KMS-11 (cell line): ENCODE data around the gene SLC35G3.
"Not testable (repeated sequence)": the region's sequence is repeated elsewhere in the genome, so short reads cannot be mapped to it uniquely, and the experiment has no call there.

Source experiments
- H2AFZ ChIP-seq: fragments of 200-600 bp; sonication (generic); 2 replicates; pipeline ENCODE4 v1.6.1; 2016; ENCODE audit warnings: antibody characterized with exemption, mixed run types, low read depth
- H3K27ac ChIP-seq: fragments of 200-600 bp; sonication (generic); 2 replicates; pipeline ENCODE4 v1.6.1; 2016; ENCODE audit warnings: mild to moderate bottlenecking, mixed run types
- H3K27me3 ChIP-seq: fragments of 200-600 bp; sonication (generic); 2 replicates; pipeline ENCODE4 v1.6.1; 2017; ENCODE audit warnings: mild to moderate bottlenecking, low read depth, mixed run types, moderate library complexity; ENCODE audit not compliant: insufficient read depth
- H3K36me3 ChIP-seq: fragments of 200-600 bp; sonication (generic); 2 replicates; pipeline ENCODE4 v1.6.1; 2017; ENCODE audit warnings: mild to moderate bottlenecking, mixed run types; ENCODE audit not compliant: insufficient read depth
- H3K4me1 ChIP-seq: fragments of 200-600 bp; sonication (generic); 2 replicates; pipeline ENCODE4 v1.6.1; 2016; ENCODE audit warnings: mild to moderate bottlenecking, low read depth, mixed run types; ENCODE audit not compliant: poor library complexity, severe bottlenecking
- H3K4me2 ChIP-seq: fragments of 200-600 bp; sonication (generic); 2 replicates; pipeline ENCODE4 v1.7.0; 2016; ENCODE audit warnings: mild to moderate bottlenecking, mixed run types
- H3K4me3 ChIP-seq: fragments of 200-600 bp; sonication (generic); IDR thresholded peaks from 2 replicates; pipeline ENCODE4 v1.6.1; 2017; ENCODE audit warnings: low read depth, low read length, mixed read lengths; ENCODE audit not compliant: insufficient read depth
- H3K79me2 ChIP-seq: fragments of 200-600 bp; sonication (generic); 2 replicates; pipeline ENCODE4 v1.6.1; 2016; ENCODE audit warnings: low read depth, mixed run types; ENCODE audit not compliant: insufficient read depth
- H3K9ac ChIP-seq: fragments of 200-600 bp; sonication (generic); 2 replicates; pipeline ENCODE4 v1.6.1; 2016; ENCODE audit warnings: mild to moderate bottlenecking, mixed run types
- H4K20me1 ChIP-seq: fragments of 200-600 bp; sonication (generic); 2 replicates; pipeline ENCODE4 v1.6.1; 2016; ENCODE audit warnings: mild to moderate bottlenecking, mixed run types; ENCODE audit not compliant: insufficient read depth
- TF ChIP-seq, protein P1 (sequence below): fragments of 200-600 bp; sonication (generic); conservative IDR thresholded peaks from 2 replicates; pipeline ENCODE4 v1.6.1; 2017; ENCODE audit warnings: low read depth, mild to moderate bottlenecking, antibody characterized with exemption, low read length, moderate library complexity, mixed read lengths

The SLC35G3 gene

DNA sequence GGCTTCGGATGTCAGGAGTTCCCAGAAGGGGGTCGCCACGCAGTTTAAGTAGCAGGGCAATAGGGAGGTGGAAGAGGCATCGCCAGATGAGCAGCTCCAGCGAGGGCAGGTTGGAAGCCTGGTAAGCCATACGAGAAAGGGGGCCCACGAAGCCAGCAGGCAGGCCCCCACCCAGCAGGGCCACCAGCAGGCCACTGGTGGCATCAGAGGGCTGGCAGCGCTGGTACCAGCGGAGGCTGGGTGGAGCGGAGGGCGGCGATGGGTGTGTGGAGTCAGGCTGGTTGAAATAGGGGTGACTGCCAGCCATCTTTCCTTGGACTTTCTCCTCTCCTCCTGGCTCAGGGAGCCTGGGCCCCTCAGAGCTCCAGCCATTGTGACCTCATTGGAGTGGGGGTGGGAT lies at the start of gene SLC35G3:
Gene SLC35G3, minus strand, starts transcription at position 393 of the 400 bp plus-strand sequence. Its CDS starts 86 bp downstream, at position 307.
- not testable (repeated sequence) for H2AFZ ChIP-seq, H4K20me1 ChIP-seq, H3K27me3 ChIP-seq, H3K4me1 ChIP-seq, H3K9ac ChIP-seq, H3K36me3 ChIP-seq, H3K4me2 ChIP-seq, H3K4me3 ChIP-seq, H3K27ac ChIP-seq, H3K79me2 ChIP-seq

GRCh38 chr17:35243561-35244340 lies 49.6 kb upstream of the SLC35G3 start:
- TF ChIP-seq, protein P1, sequence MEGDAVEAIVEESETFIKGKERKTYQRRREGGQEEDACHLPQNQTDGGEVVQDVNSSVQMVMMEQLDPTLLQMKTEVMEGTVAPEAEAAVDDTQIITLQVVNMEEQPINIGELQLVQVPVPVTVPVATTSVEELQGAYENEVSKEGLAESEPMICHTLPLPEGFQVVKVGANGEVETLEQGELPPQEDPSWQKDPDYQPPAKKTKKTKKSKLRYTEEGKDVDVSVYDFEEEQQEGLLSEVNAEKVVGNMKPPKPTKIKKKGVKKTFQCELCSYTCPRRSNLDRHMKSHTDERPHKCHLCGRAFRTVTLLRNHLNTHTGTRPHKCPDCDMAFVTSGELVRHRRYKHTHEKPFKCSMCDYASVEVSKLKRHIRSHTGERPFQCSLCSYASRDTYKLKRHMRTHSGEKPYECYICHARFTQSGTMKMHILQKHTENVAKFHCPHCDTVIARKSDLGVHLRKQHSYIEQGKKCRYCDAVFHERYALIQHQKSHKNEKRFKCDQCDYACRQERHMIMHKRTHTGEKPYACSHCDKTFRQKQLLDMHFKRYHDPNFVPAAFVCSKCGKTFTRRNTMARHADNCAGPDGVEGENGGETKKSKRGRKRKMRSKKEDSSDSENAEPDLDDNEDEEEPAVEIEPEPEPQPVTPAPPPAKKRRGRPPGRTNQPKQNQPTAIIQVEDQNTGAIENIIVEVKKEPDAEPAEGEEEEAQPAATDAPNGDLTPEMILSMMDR = no peak
- H3K27ac ChIP-seq = no peak overlapping the region
- peak overlapping the region; percentile 76 for H2AFZ ChIP-seq
- H3K79me2 ChIP-seq = no peaks in the 10 kb centered on the region
- H3K4me3 ChIP-seq = no peak overlapping the region
- H3K27me3 ChIP-seq = no peaks in the 10 kb centered on the region
- no peak overlapping the region for H3K9ac ChIP-seq
- H3K36me3 ChIP-seq = no peaks in the 10 kb centered on the region
- H3K4me1 ChIP-seq = peaks cover 29% of the 10 kb centered on the region
- no peaks in the 10 kb centered on the region for H4K20me1 ChIP-seq
- H3K4me2 ChIP-seq = peak overlapping the region; percentile 96

DNA sequence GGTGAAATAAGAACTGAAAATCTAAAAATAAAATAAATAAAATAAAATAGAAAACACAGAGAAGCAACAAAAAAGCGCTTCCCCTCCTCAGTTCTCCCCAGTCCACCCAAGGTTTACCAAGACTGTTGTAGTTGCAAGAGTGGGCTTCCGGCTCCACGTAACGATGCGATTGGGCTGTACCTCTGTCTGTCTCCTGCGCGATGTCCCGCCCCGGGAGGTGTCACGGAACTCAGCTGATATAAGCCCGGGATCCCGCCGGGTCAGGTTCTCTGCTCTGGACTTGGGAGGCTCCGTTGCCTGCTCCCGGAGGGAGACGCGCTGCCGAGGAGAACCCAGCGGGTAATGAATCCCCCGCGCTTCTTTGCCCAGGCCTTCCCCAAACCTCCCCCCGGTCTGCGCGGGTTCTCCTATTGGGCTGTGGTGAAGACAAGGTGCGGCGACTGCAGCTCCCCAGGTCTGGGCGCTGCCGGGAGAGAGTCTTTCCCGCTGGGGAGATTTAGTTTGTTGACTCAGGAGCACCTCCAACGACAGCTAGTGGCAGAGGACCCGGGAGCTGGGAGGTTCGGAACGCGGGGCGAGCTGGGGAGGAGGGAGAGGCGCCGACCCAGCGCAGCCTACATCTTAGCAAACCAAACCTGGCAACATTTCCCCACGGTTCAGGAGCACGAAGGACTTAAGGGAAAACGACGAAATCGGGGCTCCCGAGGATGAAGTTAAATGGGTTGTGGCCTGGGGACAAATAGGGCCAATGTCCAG lies 48.8 kb upstream of the SLC35G3 start, which contains the start of gene SLFN5:
Gene SLFN5, plus strand, starts transcription at position 268 of the 756 bp plus-strand sequence. CDS start 15,619 bp downstream, outside the sequence.
- Histone ChIP-seq H3K9ac (peak within 1 kb of the TSS; percentile 57; the same call in 1 of the 2 replicates), H3K4me2 (peak within 1 kb of the TSS; percentile 96), H3K27me3 (no peaks in the 10 kb centered on the region), H3K36me3 (no peaks in the 10 kb centered on the region), H3K79me2 (no peaks in the 10 kb centered on the region), H3K4me3 (no peak within 1 kb of the TSS), H3K27ac (peak within 1 kb of the TSS; percentile 48; the same call in 1 of the 2 replicates), H4K20me1 (no peaks in the 10 kb centered on the region), H3K4me1 (peaks cover 29% of the 10 kb centered on the region), H2AFZ (peak within 1 kb of the TSS; percentile 76)
- TF ChIP-seq, protein P1 = no peak

DNA sequence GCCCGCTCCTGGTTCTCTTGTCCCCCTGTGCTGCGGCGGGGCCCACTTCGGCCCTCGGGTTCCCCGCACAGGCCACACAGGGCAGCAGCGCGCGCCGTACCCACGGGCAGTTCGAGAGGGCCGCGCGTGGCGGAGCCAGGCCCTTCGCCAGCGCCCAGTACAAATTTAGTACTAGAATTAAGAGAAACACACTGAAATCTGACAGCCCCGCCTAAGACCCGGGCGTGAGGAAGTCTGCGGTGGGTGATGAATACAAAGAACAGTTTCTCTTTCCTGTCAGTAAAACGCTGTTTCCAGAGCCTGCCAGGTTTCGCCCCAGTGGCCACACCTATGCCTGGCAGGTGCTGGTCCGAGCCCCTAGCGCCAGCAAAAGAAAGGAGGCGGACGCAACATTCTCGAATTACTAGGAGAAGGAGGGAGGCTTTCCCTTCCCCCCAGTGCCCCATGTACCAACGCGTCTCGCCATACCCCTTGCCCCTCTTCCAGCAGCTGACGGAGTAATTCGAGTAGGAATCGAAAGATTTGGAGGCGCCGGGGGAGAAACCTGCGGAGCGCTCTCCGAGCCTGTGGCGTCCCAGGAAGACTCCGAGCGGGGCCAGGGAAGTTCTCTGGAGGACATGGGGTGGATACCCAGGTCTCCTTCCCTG lies 48.1 kb upstream of the SLC35G3 start:
- H3K79me2 ChIP-seq = no peaks in the 10 kb centered on the region
- H3K4me2 ChIP-seq = peak overlapping the region; percentile 96
- H3K4me3 ChIP-seq = no peak overlapping the region
- H3K9ac ChIP-seq = peak overlapping the region; percentile 57; the same call in 1 of the 2 replicates
- H3K27ac ChIP-seq = peak overlapping the region; percentile 48; the same call in 1 of the 2 replicates
- H3K4me1 ChIP-seq = peaks cover 29% of the 10 kb centered on the region
- H3K36me3 ChIP-seq = no peaks in the 10 kb centered on the region
- H4K20me1 ChIP-seq = no peaks in the 10 kb centered on the region
- H3K27me3 ChIP-seq = no peaks in the 10 kb centered on the region
- peak overlapping the region; percentile 76 for H2AFZ ChIP-seq
- TF ChIP-seq, protein P1 = peak; percentile 37; the same call in 1 of the 2 replicates
